KG1 (cell line): ENCODE measurements around the gene EEF2.

Experiments
- DNase-seq: peaks from one replicate; lab custom pipeline; 2025; lab: John Stamatoyannopoulos, UW

EEF2 gene

DNA sequence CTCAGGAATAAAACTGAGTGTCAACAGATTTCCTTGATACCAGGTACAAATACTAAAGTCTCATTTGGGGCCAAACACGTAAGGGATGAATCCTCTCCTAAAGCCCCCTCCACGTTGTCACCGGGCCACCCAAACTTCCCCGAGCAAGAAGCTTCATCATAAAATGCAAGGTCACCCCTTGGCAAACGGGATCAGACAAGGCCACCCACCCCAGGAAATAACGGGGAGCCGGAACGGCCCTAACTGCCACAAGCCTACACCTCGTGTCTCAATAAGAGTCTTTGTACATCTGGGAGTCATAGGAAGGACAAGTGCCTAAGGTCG, 717 bp downstream of the EEF2 start:
- no peak for DNase-seq

- DNase-seq, result no peak
These were observed 1.2 kb downstream of the EEF2 start for GRCh38 chr19:3983936-3984583.

DNA sequence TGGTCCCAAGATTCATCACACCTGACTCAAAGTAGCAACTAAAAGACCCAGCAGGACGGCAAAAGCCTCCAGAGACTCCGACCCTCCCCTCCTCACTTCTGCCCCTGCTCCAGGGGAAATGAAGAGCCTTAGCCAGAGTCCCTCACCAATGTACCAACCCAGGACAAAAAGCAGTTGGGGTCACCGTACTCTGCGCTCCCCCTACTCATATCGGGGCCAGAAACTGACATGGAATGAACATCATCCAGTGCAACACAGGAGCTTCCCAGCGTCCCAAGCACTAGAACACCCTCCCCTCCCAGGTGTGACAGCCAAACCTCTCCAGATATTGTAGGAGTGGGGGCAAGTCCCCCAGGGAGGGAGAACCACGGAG, 1.7 kb downstream of the EEF2 start:
- DNase-seq, result no peak

DNA sequence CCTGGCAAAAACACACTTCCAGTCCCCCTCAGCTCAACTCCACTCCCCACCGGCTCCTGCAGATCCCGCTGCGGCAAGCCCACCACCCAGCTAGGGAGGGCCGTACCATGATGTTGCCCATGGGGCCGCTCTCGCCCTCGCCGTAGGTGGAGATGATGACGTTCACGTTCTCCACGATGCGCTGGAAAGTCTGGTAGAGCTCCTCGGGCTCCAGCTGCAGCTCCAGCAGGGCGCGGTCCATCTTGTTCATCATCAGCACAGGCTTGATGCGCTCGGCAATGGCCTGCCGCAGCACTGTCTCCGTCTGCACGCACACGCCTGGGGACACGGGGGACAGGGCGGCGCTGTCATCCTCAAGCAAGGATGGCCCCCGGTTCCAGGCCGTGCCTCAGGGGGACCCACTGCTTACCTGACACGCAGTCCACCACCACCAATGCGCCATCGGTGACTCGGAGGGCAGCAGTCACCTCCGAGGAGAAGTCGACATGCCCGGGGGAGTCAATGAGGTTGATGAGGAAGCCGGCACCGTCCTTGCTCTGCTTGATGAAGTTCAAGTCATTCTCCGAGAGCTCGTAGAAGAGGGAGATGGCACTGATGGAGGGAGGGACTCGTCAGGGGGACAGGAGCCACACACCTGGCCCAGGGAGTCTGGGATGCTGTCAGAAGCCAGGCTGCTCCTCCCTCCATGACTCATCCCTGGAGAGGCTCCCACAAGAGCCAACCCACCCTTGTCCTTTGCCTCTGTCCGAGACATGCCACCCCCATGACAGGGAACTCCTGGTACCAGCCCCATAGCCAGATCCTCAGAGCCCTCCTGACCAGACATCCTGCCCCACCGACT, 2.3 kb downstream of the EEF2 start:
- DNase-seq, result no peak

DNA sequence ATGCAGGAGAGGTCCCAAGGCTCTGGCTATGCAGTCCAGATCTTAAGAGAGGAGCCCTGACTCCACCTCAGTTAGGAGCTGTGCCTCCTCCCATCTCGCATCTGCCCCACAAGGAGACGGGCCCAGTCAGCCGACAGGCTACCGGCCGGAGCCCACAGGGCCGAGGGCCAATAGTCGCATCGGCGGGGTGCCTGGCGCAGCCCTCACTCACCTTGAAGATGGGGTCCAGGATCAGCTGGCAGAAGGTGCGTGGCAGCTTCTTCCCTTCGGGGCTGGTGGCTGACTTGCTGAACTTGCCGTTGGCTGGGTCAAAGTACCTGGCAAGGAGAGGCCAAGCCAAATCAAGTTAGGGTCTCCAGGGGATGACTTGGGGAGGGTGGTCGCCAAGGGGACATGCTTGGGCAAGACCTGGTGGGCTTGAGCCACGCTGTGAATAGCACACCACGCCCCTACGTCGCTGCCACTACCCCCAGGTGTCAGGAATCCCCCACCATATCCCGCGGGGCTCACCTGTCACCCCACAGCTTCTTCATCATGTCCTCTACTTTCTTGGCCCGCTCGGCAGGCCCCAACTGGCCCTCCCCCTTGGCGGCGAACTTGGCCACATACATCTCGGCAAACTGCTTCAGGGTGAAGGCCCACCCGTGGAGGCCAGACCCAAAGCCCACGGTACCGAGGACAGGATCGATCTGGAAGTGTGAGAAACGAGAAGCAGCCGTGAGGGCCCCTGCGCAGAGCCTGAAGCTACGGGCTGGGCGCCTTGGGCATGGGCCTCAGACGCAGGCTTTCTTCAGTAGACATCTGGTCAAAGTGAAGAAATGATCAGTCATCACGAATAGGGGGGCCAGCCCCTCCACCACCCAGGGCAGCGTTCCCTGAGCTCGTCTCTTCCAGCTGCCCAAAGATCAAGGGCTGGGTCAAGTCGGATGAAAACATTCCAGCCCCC, 3.3 kb downstream of the EEF2 start:
- no peak for DNase-seq

DNA sequence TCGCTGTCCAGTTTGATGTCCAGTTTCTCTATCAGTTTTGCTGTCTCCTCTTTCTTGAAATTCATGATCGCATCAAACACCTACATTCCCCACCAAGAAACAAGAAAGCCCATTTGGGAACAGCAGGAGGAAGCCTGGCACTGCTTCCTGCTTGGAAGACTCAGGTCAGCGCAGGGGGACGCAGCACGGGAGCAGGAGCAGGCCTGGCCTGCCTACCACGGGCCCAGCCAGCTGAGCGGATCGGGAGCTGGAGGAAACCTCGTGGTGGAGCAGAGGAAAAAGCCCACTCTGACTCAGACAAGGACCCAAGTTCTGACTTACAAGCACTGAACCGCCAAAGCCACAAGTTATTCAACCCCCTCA, 3.9 kb downstream of the EEF2 start:
- DNase-seq, result no peak

- DNase-seq, result no peak
These were observed 4.7 kb downstream of the EEF2 start for GRCh38 chr19:3980353-3981251.

GRCh38 chr19:3979674-3980352, 5.5 kb downstream of the EEF2 start:
- no peak for DNase-seq

- DNase-seq, result no peak
These were observed 6.0 kb downstream of the EEF2 start for GRCh38 chr19:3979289-3979673.

DNA sequence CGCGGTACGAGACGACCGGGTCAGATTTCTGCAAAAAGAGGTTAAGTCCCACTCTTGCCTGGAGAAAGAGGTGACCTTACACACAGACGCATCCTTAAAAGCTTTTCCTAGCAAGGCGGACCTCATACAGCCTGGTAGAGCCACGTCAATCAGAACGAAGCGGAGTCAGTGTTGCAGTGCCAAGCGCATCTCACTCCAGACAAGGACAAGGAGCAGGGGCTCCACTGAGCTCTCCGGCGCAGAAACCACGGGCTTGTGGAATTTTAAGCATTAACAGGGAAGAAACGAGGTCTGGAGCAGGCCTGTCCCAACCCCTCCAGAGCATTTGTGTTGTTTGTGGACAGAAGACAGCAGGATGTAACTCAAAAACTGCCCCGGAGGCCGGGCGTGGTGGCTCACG, 7.1 kb downstream of the EEF2 start:
- DNase-seq, result no peak

- DNase-seq, result no peak
These were observed 7.8 kb downstream of the EEF2 start for GRCh38 chr19:3977242-3978143.

DNA sequence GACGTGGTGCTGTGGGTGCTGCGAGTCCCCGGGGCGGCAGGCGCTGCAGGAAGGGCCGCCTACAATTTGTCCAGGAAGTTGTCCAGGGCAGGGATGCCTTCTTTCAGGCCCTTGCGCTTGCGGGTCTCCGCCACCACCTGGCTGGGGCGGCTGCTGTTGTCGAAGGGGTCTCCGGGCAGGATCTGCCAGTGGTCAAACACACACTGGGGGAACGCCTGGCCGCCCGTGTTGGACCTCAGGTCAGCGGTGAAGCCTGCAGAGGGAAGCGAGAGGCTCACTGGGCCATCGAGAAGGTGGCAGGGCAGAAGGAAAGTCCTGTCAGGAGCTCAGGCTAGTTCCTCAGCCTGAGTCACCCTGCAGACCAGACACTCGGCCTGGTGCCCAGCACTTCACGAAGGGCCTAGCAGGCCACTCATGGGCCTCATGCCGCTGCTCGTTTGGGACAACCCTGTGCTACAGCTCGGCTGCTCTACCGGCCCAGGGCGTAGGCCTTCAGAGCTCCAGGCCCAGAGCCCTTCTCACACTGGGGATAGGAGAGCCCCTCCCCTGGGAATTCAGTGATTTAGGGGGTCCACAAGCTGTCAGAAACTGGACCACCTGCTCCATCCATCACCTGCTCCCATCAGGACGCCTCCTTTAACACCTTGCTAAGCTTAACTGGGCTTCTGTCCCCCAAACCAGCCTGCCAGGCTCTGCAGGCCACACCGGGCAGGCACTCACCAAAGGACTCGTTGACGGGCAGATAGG, 8.6 kb downstream of the EEF2 start:
- DNase-seq, result no peak

DNA sequence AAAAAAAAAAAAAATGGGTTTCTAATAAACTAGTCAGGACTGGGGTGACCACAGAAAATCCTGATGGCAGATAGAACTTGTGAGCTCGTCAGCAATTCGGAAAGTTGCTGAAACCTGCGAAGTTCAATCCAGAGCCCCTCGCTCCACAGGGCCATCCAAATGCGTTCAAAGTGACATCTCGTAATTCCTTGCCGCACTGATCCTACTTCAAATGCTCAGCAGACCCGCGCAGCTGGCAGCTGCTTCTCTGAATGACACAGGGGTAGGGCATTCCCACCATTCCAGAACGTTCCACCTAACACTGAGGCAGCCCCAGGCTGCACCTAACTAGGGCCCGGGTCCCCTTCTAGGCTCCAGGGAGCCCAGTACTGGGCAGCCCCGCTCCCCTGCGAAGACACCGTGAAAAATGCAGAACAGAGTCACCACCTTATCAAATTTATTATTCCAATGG, 9.6 kb downstream of the EEF2 start:
- DNase-seq, result no peak

DNA sequence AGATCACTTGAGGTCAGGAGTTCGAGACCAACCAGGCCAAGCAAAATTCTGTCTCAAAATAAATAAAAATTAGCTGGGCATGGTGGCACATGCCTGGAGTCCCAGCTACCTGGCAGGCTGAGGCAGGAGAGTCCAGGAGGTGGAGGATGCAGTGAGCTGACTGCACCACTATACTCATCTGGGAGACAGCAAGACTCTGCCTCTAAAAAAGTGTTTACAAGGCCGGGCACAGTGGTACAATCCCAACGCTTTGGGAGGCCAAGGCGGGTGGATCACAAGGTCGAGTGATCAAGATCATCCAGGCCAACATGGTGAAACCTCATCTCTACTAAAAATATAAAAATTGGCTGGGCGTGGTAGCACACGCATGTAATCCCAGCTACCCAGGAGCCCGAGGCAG, 10.1 kb downstream of the EEF2 start:
- no peak for DNase-seq

GRCh38 chr19:3970808-3971598, 14.3 kb downstream of the EEF2 start, which contains the start of gene DAPK3:
Gene DAPK3 (minus strand): TSS chr19:3971099. CDS start chr19:3969735, 1,364 bp downstream.
- DNase-seq, result peak; percentile 85

DNA sequence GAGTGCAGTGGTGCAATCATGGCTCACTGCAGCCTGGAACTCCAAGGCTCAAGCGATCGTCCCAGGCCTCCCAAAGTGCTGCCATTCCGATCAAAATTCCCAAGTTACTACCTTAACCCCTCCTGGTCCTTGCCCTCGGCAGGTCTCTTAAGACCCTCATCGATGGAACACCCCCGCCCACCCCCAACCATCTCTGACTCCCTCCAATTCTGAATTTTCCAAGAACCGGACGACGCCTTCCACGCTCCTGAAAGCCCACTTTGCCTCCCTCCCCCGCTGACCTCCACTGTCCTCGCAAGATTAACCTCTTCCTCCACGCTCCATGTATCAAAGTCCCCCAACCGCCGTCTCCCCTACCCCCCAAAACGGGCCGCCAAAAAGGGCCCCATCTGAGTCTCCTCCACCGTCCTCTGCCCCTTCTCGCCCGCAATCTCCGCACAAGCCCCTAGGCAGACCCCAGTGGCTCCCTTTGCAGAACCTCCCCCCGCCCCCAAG, 14.9 kb downstream of the EEF2 start:
- DNase-seq, result no peak

- no peak for DNase-seq
These were observed 15.6 kb downstream of the EEF2 start for GRCh38 chr19:3969435-3970312.
